ENCODE measurements around the gene CATSPERD.
"Not testable (repeated sequence)": the region's sequence is repeated elsewhere in the genome, so short reads cannot be mapped to it uniquely, and the experiment has no call there.

Gene CATSPERD

DNA sequence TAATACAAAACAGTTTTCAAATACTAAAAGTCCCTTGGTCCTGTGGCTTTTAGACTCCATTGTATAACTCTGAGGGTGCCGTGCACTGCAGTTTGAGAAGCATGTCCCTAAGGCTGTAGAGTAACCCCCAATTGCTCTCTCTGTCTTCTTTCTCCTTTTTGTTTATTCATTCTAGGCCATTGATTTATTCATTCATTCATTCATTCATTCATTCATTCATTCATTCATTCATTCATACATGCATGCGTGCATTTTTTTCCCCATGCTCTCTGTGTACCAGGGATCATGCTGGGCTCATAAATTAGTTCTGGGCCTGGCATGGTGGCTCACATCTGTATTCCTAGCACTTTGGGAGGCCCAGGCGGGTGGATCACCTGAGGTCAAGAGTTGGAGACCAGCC lies 44.8 kb downstream of the CATSPERD start:
- Mint-ChIP-seq H3K36me3 (ENCODE audit: low read depth) (no peaks in the 10 kb centered on the region), H3K4me3 (no peak overlapping the region), H3K27ac (no peak overlapping the region), H3K4me1 (ENCODE audit: low read depth) (no peaks in the 10 kb centered on the region), H3K9me3 (peaks cover 9% of the 10 kb centered on the region), H3K27me3 (no peaks in the 10 kb centered on the region)
- intact Hi-C loops (cut with micrococcal nuclease): no loop called here

DNA sequence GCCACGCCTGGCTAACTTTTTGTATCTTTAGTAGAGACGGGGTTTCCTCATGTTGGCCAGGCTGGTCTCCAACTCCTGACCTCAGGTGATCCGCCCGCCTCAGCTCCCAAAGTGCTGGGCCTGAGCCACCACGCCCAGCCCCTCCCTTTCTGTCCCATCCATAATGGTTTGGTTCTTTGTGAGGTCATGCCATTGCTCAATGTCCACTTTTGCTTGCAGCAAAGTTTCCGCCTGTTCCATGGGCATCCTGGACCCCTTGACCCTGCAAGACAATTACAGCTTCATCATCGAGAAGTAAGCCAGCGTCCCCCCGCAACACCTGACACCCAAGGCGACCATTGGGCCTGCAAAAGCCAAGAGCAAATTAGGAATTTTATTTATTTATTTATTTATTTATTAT lies 47.5 kb downstream of the CATSPERD start:
- intact Hi-C loops (cut with micrococcal nuclease): no loop called here
- Mint-ChIP-seq H3K4me3 (no peak overlapping the region), H3K9me3 (peaks cover 2% of the 10 kb centered on the region), H3K36me3 (ENCODE audit: low read depth) (no peaks in the 10 kb centered on the region), H3K27ac (no peak overlapping the region), H3K27me3 (peaks cover 6% of the 10 kb centered on the region), H3K4me1 (ENCODE audit: low read depth) (no peaks in the 10 kb centered on the region)

DNA sequence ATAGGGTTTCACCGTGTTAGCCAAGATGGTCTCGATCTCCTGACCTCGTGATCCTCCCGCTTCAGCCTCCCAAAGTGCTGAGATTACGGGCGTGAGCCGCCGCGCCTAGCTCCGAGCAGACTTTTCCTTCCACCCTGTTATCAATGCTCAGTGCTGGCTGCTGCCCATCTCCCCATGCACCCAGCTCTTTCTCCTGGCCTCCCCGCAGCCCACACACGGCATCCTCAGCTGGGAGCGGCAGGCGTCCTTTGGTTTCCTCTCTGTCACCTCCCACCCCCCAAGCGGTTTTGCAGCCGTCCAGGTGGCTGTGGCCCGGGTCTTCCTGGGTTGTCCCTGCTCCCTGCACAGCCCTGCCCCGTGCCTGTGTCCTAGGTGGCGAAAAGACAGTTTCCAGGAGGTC lies 52.0 kb downstream of the CATSPERD start:
- H3K27me3 Mint-ChIP-seq: peaks cover 6% of the 10 kb centered on the region
- no peaks in the 10 kb centered on the region for H3K9me3 Mint-ChIP-seq
- intact Hi-C loops (cut with micrococcal nuclease): no loop called here
- H3K4me3 Mint-ChIP-seq: no peak overlapping the region
- H3K4me1 Mint-ChIP-seq (ENCODE audit: low read depth): no peaks in the 10 kb centered on the region
- no peak overlapping the region for H3K27ac Mint-ChIP-seq
- H3K36me3 Mint-ChIP-seq (ENCODE audit: low read depth): no peaks in the 10 kb centered on the region

DNA sequence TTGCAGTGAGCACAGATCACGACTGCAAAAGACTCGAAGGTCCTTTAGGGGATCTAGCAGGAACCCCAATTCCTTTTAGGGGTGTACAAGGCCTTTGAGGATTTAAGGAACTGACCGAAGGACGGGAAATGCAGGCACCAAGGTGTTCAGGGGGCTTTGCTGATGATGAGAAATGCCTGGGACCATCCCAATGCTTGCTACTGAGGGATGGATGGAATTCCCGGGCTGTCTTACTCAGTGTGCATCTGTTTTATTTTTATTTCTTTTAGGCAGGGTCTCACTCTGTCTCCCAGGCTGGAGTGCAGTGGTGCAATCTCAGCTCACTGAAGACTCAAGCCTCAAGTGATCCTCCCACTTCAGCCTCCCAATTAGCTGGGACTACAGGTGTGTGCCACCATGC lies 52.8 kb downstream of the CATSPERD start:
- H3K27ac Mint-ChIP-seq: no peak overlapping the region
- no peaks in the 10 kb centered on the region for H3K4me1 Mint-ChIP-seq (ENCODE audit: low read depth)
- intact Hi-C loops (cut with micrococcal nuclease): no loop called here
- no peaks in the 10 kb centered on the region for H3K9me3 Mint-ChIP-seq
- no peaks in the 10 kb centered on the region for H3K36me3 Mint-ChIP-seq (ENCODE audit: low read depth)
- H3K4me3 Mint-ChIP-seq: no peak overlapping the region
- peaks cover 6% of the 10 kb centered on the region for H3K27me3 Mint-ChIP-seq

DNA sequence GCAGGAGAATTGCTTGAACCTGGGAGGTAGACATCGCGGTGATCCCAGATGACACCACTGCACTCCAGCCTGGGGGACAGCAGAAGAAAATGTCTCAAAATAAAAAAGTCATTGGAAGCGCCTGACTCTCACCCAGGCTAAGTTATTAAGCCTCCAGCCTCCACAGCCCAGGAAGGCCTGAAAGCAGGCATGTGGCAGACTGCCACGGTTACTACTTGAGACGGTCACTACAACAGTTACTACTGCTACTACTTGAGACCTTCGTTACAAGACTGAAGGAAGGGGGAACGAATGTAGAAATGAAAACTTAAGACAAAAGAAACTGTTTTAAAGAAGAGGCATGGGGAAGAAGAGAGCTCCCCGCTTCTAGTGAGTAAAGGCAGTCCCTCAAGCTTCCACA lies 54.5 kb downstream of the CATSPERD start:
- no peaks in the 10 kb centered on the region for H3K36me3 Mint-ChIP-seq (ENCODE audit: low read depth)
- H3K4me1 Mint-ChIP-seq (ENCODE audit: low read depth): no peaks in the 10 kb centered on the region
- intact Hi-C loops (cut with micrococcal nuclease): no loop called here
- H3K27me3 Mint-ChIP-seq: peaks cover 6% of the 10 kb centered on the region
- H3K27ac Mint-ChIP-seq: no peak overlapping the region
- no peak overlapping the region for H3K4me3 Mint-ChIP-seq
- no peaks in the 10 kb centered on the region for H3K9me3 Mint-ChIP-seq

DNA sequence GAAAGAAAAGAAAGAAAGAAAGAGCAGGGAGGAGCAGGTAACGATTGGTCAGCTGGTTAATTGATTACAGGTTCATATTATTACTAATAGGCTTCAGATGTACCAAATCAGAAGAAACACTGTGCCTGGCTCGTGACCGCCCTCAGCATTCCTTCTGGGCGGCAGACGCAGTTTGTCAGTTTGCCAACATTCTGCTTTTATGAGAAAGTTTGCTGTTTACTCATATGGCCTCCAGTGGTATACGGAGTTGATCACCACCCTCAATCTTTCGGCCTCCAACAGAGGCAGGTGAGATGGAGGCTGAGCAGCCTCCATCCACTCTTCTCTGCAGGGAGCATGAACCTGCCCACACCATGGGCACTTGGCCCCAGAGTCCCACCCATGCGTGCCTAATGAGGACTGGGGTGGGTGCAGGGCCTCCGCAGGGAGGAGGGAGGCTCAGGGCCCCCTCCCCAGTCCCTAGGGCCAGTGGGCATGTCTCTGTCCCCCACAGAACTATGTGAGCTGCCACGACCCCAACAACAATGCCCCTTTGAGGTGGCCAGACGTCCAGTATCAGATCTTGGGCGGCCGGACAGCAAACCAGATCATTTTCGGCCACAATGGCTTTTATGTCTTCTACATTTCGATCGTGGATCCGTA lies 55.4 kb downstream of the CATSPERD start:
- H3K27ac Mint-ChIP-seq: no peak overlapping the region
- H3K4me1 Mint-ChIP-seq (ENCODE audit: low read depth): no peaks in the 10 kb centered on the region
- H3K36me3 Mint-ChIP-seq (ENCODE audit: low read depth): no peaks in the 10 kb centered on the region
- H3K27me3 Mint-ChIP-seq: peaks cover 6% of the 10 kb centered on the region
- intact Hi-C loops (cut with micrococcal nuclease): no loop called here
- no peak overlapping the region for H3K4me3 Mint-ChIP-seq
- no peaks in the 10 kb centered on the region for H3K9me3 Mint-ChIP-seq

DNA sequence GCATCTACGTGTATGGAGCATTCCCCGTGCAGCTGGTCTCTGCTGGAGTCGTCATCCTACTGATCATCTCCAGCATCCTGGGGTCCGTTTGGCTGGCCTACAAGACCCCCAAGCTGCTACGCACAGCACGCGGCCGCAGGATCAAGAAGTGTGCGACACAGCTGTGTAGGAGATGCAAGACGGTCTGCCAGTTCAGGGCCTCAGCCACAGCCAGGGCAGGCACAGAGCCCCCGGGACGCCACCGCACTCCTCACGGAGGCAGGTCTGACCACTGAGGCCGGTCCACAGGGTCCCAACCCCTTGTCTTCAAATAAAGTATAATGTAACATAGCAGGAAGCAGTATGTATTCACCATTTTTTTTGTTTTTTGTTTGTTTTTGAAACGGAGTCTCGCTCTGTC lies 58.0 kb downstream of the CATSPERD start:
- Mint-ChIP-seq H3K27me3 (no peaks in the 10 kb centered on the region), H3K4me3 (no peak overlapping the region), H3K4me1 (ENCODE audit: low read depth) (no peaks in the 10 kb centered on the region)

DNA sequence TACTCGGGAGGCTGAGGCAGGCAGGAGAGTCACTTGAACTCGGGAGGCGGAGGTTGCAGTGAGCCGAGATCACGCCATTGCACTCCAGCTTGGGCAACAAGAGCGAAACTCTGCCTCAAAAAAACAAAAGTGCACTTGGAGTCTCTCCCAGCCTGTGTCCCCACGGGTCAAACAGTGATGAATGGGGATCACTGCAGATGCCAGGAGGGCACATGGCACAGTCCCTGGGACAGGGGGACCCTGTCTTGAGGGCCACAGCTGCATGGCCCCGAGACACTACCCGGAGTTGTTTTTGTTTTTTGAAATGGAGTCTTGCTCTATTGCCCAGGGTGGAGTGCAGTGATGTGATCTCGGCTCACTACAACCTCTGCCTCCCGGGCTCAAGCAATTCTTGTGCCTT lies 60.5 kb downstream of the CATSPERD start:
- H3K27ac Mint-ChIP-seq; H3K4me1 Mint-ChIP-seq (ENCODE audit: low read depth); H3K9me3 Mint-ChIP-seq; H3K4me3 Mint-ChIP-seq; H3K27me3 Mint-ChIP-seq; intact Hi-C loops (cut with micrococcal nuclease): not testable (repeated sequence)
- H3K36me3 Mint-ChIP-seq (ENCODE audit: low read depth): peaks cover 33% of the 10 kb centered on the region

More for the DNA sequence above, 58.0 kb downstream of the CATSPERD start:
- intact Hi-C loops (cut with micrococcal nuclease): no loop called here
- Mint-ChIP-seq H3K36me3 (ENCODE audit: low read depth) (peaks cover 8% of the 10 kb centered on the region), H3K9me3 (no peaks in the 10 kb centered on the region), H3K27ac (no peak overlapping the region)

DNA sequence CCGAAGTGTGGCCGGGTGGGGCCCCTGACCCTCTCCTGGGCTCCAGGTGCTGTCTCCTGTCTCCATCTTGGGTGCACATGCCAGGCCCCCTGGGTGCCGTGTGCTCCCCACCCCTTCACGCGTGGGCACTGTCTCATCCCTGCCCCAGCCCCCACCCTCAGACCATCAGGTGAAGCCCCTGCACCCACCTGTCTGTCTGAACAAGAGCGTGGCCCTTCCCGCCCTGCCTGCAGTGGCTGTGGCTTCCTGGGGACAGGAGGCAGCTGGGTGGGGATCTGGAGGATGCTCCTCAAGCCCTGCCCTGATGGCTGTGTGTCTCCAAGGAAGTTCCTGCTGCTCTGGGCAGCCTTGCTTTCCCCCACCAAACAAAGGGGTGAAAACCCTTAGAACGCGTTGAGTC lies 61.9 kb downstream of the CATSPERD start:
- no peak overlapping the region for H3K27ac Mint-ChIP-seq
- H3K27me3 Mint-ChIP-seq: no peaks in the 10 kb centered on the region
- no peak overlapping the region for H3K4me3 Mint-ChIP-seq
- H3K36me3 Mint-ChIP-seq (ENCODE audit: low read depth): peaks cover 47% of the 10 kb centered on the region
- no peaks in the 10 kb centered on the region for H3K9me3 Mint-ChIP-seq
- intact Hi-C loops (cut with micrococcal nuclease): no loop called here
- H3K4me1 Mint-ChIP-seq (ENCODE audit: low read depth): peaks cover 5% of the 10 kb centered on the region

DNA sequence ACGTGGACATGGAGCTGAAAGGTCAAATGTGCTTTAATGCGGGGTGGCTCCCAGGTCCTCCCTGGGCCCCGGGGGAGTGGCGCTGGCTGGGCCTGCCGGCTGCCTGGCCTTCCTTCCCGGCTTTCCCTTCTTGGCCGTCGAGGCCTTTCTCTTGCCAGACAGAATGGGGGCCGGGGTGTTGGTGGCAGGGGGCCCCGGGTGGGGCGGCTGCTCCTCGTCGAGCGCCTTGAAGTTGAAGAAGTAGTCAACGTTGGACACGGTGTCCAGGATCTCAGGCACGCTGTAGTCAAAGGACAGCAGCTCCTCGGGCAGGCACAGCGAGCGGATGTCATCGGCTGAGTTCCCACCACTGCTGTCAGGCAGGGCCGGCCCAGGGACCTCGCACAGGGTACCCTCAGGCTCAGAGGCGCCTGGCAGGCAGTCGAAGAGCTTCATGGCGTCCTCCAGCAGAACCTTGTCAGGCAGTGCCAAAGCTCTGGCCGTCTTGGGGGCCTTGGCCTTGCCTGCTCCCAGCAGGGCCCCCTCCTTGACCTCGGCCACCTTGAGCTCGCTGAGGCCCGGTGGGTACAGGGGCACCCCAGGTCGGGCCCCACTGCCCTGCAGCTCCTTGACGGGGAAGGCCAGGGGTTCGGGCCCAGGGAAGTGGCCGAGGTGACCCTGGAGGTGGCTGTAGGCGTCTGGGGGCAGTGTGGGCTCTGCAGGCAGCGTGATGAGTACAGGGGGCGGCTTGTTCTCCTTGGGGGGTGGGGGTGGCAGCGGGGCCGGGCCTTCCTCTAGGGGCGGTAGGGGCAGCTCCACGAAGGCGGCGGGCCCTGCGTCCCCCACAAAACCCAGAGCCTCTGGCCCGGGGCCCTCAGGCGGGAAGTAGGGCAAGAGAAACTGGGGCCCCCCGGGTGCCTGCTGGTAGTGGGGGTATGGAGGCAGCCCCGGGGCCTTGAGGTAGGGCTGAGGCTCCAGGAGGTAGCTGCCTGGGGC lies 62.8 kb downstream of the CATSPERD start:
- H3K9me3 Mint-ChIP-seq: no peaks in the 10 kb centered on the region
- H3K36me3 Mint-ChIP-seq (ENCODE audit: low read depth): peaks cover 56% of the 10 kb centered on the region
- no peak overlapping the region for H3K4me3 Mint-ChIP-seq
- intact Hi-C loops (cut with micrococcal nuclease): no loop called here
- H3K27ac Mint-ChIP-seq: no peak overlapping the region
- no peaks in the 10 kb centered on the region for H3K27me3 Mint-ChIP-seq
- H3K4me1 Mint-ChIP-seq (ENCODE audit: low read depth): peaks cover 8% of the 10 kb centered on the region

DNA sequence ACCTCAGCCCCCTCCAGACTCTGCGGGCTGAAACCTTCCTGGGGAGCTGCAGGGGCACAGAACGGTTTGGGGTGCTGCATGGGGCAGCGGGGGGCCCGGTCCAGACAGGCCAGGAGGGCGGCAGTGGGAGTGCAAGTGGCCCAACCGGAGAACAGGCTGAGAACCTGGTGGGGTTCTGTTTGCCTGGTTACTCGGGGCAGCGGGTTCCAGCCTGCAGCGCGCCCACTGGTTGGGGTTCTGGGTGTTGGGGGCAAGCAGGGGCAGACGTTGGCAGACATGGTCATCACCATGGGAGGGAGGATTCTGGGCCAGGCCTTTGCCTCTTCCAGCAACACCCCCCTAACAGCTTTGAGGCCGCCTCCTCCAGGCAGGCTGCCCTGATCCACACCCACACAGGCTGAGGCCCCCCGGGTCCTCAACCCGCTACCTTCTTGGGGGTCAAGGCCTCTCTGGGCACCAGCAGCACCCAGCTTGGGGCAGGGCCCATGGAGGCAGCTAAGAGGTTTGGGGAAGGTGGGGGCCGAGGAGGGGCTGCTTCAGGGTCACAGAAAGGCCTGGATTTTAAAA lies 64.2 kb downstream of the CATSPERD start, which contains the start of gene PRR22:
Gene PRR22 (minus strand): TSS at position 166 of the 567 bp plus-strand sequence. CDS start 86 bp downstream, at position 80.
- Mint-ChIP-seq H3K4me1 (ENCODE audit: low read depth) (peaks cover 12% of the 10 kb centered on the region), H3K27ac (no peak within 1 kb of the TSS)

DNA sequence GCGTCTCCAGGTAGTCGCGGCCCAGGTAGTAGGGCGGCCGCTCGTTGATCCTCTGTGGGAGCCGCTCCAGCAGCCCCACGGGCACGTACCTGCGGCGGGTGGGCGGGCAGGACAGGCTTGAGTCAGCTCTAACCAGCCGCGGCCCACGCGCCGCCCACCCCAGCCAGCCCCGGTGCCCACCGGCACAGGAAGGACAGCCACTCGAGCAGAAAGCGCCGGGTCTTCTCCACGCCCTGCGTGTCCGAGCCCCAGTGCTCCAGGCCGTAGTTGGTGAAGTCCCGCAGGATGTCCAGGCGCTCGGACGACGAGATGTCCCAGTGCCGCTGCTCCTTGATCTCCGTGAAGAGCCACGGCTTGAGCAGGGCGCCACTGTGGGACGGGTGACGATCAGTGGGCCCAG lies 65.0 kb downstream of the CATSPERD start:
- H3K27me3 Mint-ChIP-seq: no peaks in the 10 kb centered on the region
- H3K4me1 Mint-ChIP-seq (ENCODE audit: low read depth): peaks cover 17% of the 10 kb centered on the region
- H3K36me3 Mint-ChIP-seq (ENCODE audit: low read depth): peaks cover 78% of the 10 kb centered on the region
- H3K9me3 Mint-ChIP-seq: no peaks in the 10 kb centered on the region
- H3K4me3 Mint-ChIP-seq: no peak overlapping the region
- intact Hi-C loops (cut with micrococcal nuclease): no loop called here
- H3K27ac Mint-ChIP-seq: no peak overlapping the region

More for the DNA sequence above, 64.2 kb downstream of the CATSPERD start, which contains the start of gene PRR22:
- Mint-ChIP-seq H3K4me3 (no peak within 1 kb of the TSS), H3K9me3 (no peaks in the 10 kb centered on the region), H3K36me3 (ENCODE audit: low read depth) (peaks cover 70% of the 10 kb centered on the region), H3K27me3 (no peaks in the 10 kb centered on the region)
- intact Hi-C loops (cut with micrococcal nuclease): no loop called here

DNA sequence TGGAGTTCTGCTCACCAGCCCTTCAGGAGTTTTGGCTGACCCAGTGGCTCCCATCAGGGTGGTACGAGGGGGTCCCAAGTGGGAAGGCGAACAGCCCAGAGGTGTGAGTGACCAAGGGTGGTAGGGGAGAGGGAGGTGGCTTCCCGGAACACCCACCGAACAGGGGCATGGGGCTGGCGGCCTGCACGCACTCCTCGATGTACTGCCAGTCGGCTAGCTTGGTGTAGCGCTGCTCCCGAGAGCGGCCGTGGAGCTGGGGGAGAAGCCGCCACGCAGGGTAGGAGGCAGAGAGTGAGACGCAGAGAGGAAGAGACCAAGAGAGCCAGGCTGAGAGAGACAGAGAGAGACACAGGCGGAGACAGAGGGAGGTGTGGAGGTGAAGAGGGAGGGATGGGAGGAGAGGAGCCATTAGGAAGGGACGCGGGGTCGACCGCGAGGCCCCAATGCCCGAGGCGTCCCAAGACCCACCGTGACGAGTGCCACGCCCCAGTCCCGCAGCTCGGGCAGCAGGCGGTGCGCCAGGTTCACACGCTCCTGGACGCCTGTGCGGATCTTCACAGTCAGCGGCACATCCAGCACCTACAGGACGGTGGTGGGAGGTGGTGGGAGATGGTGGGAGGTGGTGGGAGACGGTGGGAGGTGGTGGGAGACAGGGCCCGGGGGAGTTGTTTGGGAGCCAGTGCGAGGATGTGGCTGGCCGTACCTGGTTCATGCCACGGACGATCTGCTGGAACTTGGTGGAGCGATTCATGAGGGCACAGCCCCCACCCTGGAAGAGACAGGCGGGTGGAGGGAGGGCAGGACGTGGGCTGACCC lies 66.4 kb downstream of the CATSPERD start:
- Mint-ChIP-seq H3K4me1 (ENCODE audit: low read depth) (peaks cover 18% of the 10 kb centered on the region), H3K36me3 (ENCODE audit: low read depth) (peaks cover 87% of the 10 kb centered on the region), H3K4me3 (no peak overlapping the region), H3K9me3 (no peaks in the 10 kb centered on the region), H3K27ac (no peak overlapping the region), H3K27me3 (no peaks in the 10 kb centered on the region)
- intact Hi-C loops (cut with micrococcal nuclease): no loop called here

Data from dendritic cell treated with granulocyte-macrophage colony-stimulating factor and Interleukin-4, amounts not matched to agents 40 ng/mL and 50 ng/mL, for 4 days (primary cell).